Loucy (cell line): ENCODE measurements around the gene LY6G5C.
"Not testable (repeated sequence)": the region's sequence is repeated elsewhere in the genome, so short reads cannot be mapped to it uniquely, and the experiment has no call there.

Experiments used
- H2AFZ ChIP-seq: fragments of 200-600 bp; sonication (generic); 2 replicates; pipeline ENCODE4 v1.6.0; 2016; ENCODE audit warnings: antibody characterized with exemption, mild to moderate bottlenecking, low read length, moderate library complexity
- H3F3A ChIP-seq: fragments of 200-600 bp; 2 replicates; pipeline ENCODE4 v1.6.0; 2016; ENCODE audit warnings: antibody characterized with exemption, low read depth, mild to moderate bottlenecking
- H3K27me3 ChIP-seq: fragments of 200-600 bp; sonication (generic); 2 replicates; pipeline ENCODE4 v1.6.1; 2014; ENCODE audit warnings: low read length, mild to moderate bottlenecking; ENCODE audit not compliant: insufficient read depth, poor library complexity, severe bottlenecking
- H3K36me3 ChIP-seq: fragments of 200-600 bp; sonication (generic); 2 replicates; pipeline ENCODE4 v1.6.1; 2016; ENCODE audit warnings: low read length; ENCODE audit not compliant: insufficient read depth
- H3K4me1 ChIP-seq: fragments of 200-600 bp; sonication (generic); 2 replicates; pipeline ENCODE4 v1.5.1; 2014; ENCODE audit warnings: low read length, mild to moderate bottlenecking; ENCODE audit not compliant: insufficient read depth, poor library complexity, severe bottlenecking
- H3K4me2 ChIP-seq: fragments of 200-600 bp; sonication (generic); 2 replicates; pipeline ENCODE4 v1.6.0; 2014; ENCODE audit warnings: antibody characterized with exemption, low read length, low read depth, mild to moderate bottlenecking; ENCODE audit not compliant: poor library complexity, severe bottlenecking
- H3K4me3 ChIP-seq: fragments of 200-600 bp; sonication (generic); 2 replicates; pipeline ENCODE4 v1.5.1; 2014; ENCODE audit warnings: low read length, mild to moderate bottlenecking, mixed read lengths; ENCODE audit not compliant: poor library complexity, severe bottlenecking
- H3K79me2 ChIP-seq: fragments of 200-600 bp; sonication (generic); 2 replicates; pipeline ENCODE4 v1.6.1; 2014; ENCODE audit warnings: low read length; ENCODE audit not compliant: insufficient read depth
- H3K9ac ChIP-seq: fragments of 200-600 bp; sonication (generic); 2 replicates; pipeline ENCODE4 v1.6.0; 2014; ENCODE audit warnings: mild to moderate bottlenecking, low read depth, low read length, moderate library complexity; ENCODE audit not compliant: poor library complexity, severe bottlenecking
- H3K9me2 ChIP-seq: fragments of 200-600 bp; sonication (generic); replicated peaks from 2 replicates; pipeline ENCODE4 v1.6.1; 2016; ENCODE audit warnings: low read depth, low read length, mixed read lengths
- H3K9me3 ChIP-seq: fragments of 200-600 bp; sonication (generic); 2 replicates; pipeline ENCODE4 v1.6.1; 2014; ENCODE audit warnings: mild to moderate bottlenecking, antibody characterized with exemption, low read length, low read depth; ENCODE audit not compliant: insufficient read depth
- H4K20me1 ChIP-seq: fragments of 200-600 bp; sonication (generic); 2 replicates; pipeline ENCODE4 v1.6.0; 2014; ENCODE audit warnings: antibody characterized with exemption, low read length, mild to moderate bottlenecking; ENCODE audit not compliant: insufficient read depth, poor library complexity, severe bottlenecking
- CTCF ChIP-seq: fragments of 200-600 bp; sonication (generic); conservative IDR thresholded peaks from 2 replicates; pipeline ENCODE4 v1.5.1; 2014; ENCODE audit warnings: mild to moderate bottlenecking, antibody characterized with exemption, low read length
- EZH2phosphoT487 ChIP-seq: fragments of 200-600 bp; IDR thresholded peaks from 2 replicates; pipeline ENCODE4 v1.6.1; 2018; ENCODE audit warnings: antibody characterized with exemption, mild to moderate bottlenecking, moderate library complexity, borderline replicate concordance

LY6G5C gene

GRCh38 chr6:31712296-31712695 is 31.4 kb upstream of the LY6G5C start:
- H3K4me2 ChIP-seq, result no peak overlapping the region

GRCh38 chr6:31711233-31711632 is 30.4 kb upstream of the LY6G5C start:
- H3K27me3 ChIP-seq, result no peaks in the 10 kb centered on the region
- no peaks in the 10 kb centered on the region for H3K36me3 ChIP-seq
- H3K4me1 ChIP-seq, result peaks cover 40% of the 10 kb centered on the region
- peak overlapping the region; percentile 19 for H3K4me2 ChIP-seq
- no peaks in the 10 kb centered on the region for H3K9me3 ChIP-seq
- H4K20me1 ChIP-seq, result no peaks in the 10 kb centered on the region
- H3K9ac ChIP-seq, result peak overlapping the region; percentile 37
- peak overlapping the region; percentile 47; the same call in 1 of the 2 replicates for H2AFZ ChIP-seq
- H3K9me2 ChIP-seq, result no peaks in the 10 kb centered on the region
- H3F3A ChIP-seq, result no peaks in the 10 kb centered on the region
- TF ChIP-seq CTCF, result no peak
- no peak for TF ChIP-seq EZH2phosphoT487
- H3K4me3 ChIP-seq, result no peak overlapping the region
- H3K79me2 ChIP-seq, result no peaks in the 10 kb centered on the region

More at GRCh38 chr6:31712296-31712695, 31.4 kb upstream of the LY6G5C start:
- no peak overlapping the region for H3K4me3 ChIP-seq
- peak overlapping the region; percentile 3 for H3K9ac ChIP-seq
- no peaks in the 10 kb centered on the region for H3K9me3 ChIP-seq
- no peaks in the 10 kb centered on the region for H3K9me2 ChIP-seq
- no peaks in the 10 kb centered on the region for H3K36me3 ChIP-seq
- peaks cover 40% of the 10 kb centered on the region for H3K4me1 ChIP-seq
- H3F3A ChIP-seq, result no peaks in the 10 kb centered on the region
- no peaks in the 10 kb centered on the region for H4K20me1 ChIP-seq
- peak; percentile 59 for TF ChIP-seq CTCF
- no peak for TF ChIP-seq EZH2phosphoT487
- H3K27me3 ChIP-seq, result no peaks in the 10 kb centered on the region
- no peaks in the 10 kb centered on the region for H3K79me2 ChIP-seq
- H2AFZ ChIP-seq, result no peak overlapping the region

GRCh38 chr6:31710523-31711219 is 29.8 kb upstream of the LY6G5C start:
- no peaks in the 10 kb centered on the region for H3K9me3 ChIP-seq
- no peaks in the 10 kb centered on the region for H3F3A ChIP-seq
- peaks cover 40% of the 10 kb centered on the region for H3K4me1 ChIP-seq
- H3K79me2 ChIP-seq, result no peaks in the 10 kb centered on the region
- H3K36me3 ChIP-seq, result no peaks in the 10 kb centered on the region
- H4K20me1 ChIP-seq, result no peaks in the 10 kb centered on the region
- peak overlapping the region; percentile 37 for H3K9ac ChIP-seq
- H3K4me3 ChIP-seq, result peak overlapping the region; percentile 13
- H3K4me2 ChIP-seq, result peak overlapping the region; percentile 19
- H3K9me2 ChIP-seq, result no peaks in the 10 kb centered on the region
- no peak for TF ChIP-seq EZH2phosphoT487
- TF ChIP-seq CTCF, result no peak
- H3K27me3 ChIP-seq, result no peaks in the 10 kb centered on the region
- H2AFZ ChIP-seq, result peak overlapping the region; percentile 47

GRCh38 chr6:31709157-31709556 is 28.3 kb upstream of the LY6G5C start:
- not testable (repeated sequence) for H2AFZ ChIP-seq, H3K79me2 ChIP-seq, H3K4me3 ChIP-seq, H3K36me3 ChIP-seq, H3K9me2 ChIP-seq, H3K9ac ChIP-seq, H3K27me3 ChIP-seq, H3K9me3 ChIP-seq, H3K4me2 ChIP-seq, H4K20me1 ChIP-seq, H3F3A ChIP-seq
- H3K4me1 ChIP-seq, result peaks cover 30% of the 10 kb centered on the region
